HG03378 (cell line): ENCODE results near the gene PGLYRP2.
"Not testable (repeated sequence)": the region's sequence is repeated elsewhere in the genome, so short reads cannot be mapped to it uniquely, and the experiment has no call there.

Source experiments
- ATAC-seq: cut with Tn5 transposase; IDR thresholded peaks from one replicate; pipeline ENCODE4 v1.9.1; 2021; ENCODE audit warnings: mild to moderate bottlenecking, moderate library complexity; ENCODE audit not compliant: unreplicated experiment

PGLYRP2 gene, protein sequence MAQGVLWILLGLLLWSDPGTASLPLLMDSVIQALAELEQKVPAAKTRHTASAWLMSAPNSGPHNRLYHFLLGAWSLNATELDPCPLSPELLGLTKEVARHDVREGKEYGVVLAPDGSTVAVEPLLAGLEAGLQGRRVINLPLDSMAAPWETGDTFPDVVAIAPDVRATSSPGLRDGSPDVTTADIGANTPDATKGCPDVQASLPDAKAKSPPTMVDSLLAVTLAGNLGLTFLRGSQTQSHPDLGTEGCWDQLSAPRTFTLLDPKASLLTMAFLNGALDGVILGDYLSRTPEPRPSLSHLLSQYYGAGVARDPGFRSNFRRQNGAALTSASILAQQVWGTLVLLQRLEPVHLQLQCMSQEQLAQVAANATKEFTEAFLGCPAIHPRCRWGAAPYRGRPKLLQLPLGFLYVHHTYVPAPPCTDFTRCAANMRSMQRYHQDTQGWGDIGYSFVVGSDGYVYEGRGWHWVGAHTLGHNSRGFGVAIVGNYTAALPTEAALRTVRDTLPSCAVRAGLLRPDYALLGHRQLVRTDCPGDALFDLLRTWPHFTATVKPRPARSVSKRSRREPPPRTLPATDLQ

GRCh38 chr19:15479391-15480345, at the start of gene PGLYRP2:
Gene PGLYRP2 (minus strand): TSS chr19:15479501. CDS start chr19:15479371, 130 bp downstream.
- ATAC-seq: no peak

GRCh38 chr19:15527705-15528104, 48.4 kb upstream of the PGLYRP2 start:
- no peak for ATAC-seq

GRCh38 chr19:15526408-15526807, 47.1 kb upstream of the PGLYRP2 start:
- no peak for ATAC-seq

GRCh38 chr19:15525291-15525690, 46.0 kb upstream of the PGLYRP2 start:
- no peak for ATAC-seq

DNA sequence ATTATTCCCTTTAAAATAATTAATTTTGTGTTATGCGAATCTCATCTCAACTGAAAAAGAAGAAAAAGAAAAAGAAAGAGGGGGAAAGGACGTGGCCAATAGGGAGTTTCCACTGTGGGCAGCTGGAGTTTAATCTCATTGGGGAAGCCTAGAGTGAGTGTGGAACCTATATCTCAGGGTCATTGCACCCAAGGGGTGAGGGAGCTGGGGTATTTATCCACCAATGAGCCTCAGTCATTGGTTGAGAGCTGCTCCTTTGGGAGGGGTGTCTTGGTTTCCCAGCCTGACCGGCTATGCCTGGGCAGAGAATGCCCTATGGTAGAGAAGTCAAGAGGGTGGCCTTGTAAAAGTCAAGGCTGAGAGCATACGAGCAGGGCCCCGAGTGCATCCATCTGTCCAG, 45.5 kb upstream of the PGLYRP2 start:
- no peak for ATAC-seq

DNA sequence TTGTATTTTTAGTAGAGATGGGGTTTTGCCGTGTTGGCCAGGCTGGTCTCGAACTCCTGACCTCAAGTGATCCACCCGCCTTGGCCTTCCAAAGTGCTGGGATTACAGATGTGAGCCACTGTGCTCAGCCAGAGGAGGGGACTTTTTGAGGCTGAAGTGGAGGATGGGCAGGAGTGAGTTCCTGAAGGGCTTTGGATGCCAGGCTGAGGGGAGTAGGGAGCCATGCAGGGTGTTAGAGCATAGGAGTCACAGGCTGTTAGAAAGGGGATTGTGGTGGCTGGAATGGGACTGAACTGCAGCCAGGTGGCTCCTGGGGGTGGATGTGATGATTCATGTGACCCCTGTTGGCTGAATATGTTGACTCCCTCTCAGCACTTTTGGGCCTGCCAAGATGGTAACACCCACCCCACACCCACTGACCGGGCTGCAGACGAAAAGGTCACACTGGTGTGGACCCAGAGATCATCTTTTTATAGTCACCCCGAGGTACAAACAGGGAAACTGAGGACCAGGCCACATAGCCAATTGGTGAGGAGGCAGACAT, 40.2 kb upstream of the PGLYRP2 start:
- ATAC-seq: no peak

DNA sequence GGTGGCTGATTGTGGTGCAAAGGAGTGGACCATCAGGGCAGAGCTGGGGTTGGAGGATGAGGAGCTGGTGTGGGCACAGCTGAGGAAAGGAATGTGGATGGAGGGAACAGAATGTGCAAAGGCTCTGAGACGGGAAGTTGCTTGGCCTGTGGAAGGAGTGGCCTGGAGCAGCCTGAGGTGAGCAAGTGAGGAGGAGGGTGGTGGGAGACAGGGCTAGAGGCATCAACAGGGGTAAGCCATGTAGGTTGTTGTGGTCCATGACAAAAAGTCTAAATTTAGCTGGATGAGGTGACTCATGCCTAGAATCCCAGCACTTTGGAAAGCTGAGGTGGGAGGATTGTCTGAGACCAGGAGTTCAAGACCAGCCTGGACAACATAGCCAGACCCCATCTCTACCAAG, 38.5 kb upstream of the PGLYRP2 start:
- ATAC-seq: no peak

GRCh38 chr19:15516363-15516762, 37.1 kb upstream of the PGLYRP2 start:
- no peak for ATAC-seq

DNA sequence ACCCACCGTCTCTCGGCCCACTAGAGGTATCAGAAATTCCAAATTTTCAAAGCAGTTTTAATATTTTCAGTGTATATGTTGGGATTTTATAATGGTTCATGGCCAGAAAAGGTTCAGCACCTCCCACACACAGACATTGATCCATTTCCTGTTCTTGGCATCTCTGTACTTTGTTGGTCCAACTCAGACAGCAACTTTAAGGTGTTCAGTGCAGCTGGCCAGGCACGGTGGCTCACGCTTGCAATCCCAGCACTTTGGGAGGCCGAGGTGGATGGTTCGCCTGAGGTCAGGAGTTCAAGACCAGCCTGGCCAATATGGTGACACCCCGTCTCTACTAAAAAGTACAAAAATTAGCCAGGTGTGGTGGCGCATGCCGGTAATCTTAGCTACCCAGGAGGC, 35.9 kb upstream of the PGLYRP2 start:
- not testable (repeated sequence) for ATAC-seq

GRCh38 chr19:15511671-15512424, 32.5 kb upstream of the PGLYRP2 start:
- ATAC-seq: no peak

- no peak for ATAC-seq
Measured at GRCh38 chr19:15508035-15508710, 28.9 kb upstream of the PGLYRP2 start, which contains the start of gene CYP4F22. Gene CYP4F22 (plus strand): TSS chr19:15508525. CDS start chr19:15525337, 16,812 bp downstream.

DNA sequence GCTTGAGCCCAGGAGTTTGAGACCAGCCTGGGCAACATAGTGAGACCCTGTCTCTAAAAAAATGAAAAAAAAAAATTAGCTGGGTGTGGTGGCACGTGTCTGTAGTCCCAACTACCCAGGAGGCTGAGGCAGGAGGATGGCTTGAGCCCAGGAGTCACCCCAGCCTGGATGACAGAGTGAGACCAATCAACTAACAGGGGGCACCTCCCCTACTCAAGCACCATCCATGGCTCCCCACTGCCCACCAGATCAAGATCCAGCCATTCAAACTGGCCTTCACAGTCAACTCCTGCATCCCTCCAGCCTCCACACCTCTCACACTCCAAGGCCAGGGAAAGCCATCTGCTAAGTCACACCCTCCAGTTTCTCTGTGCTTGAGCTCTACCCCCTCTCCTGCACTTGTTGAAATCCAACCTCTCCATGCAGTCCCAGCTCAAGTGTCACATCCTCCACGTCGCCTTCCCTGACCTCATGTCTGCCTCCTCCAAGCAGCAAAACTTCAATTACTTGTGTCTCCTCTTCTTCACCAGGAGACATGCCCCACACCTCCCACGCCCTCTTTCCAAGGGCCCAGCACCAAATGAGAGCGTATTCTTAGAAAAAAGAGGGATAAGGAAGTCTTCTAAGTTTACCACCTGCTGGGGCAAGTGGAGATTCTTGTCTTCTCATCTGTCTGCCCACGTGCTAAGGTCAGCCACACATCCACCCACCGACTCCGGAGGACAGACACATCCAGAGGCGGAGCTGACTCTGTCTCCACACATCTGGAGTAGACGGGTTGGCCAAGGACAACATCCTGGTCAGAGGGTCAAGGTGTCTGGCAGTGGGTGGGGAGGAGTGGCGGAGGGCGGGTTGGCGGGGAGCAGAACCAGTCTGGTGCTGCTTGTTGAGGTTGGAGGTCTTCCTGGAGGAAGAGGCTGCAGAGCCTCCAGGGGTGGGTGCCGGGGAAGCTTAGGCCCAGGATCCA, 28.1 kb upstream of the PGLYRP2 start:
- no peak for ATAC-seq

DNA sequence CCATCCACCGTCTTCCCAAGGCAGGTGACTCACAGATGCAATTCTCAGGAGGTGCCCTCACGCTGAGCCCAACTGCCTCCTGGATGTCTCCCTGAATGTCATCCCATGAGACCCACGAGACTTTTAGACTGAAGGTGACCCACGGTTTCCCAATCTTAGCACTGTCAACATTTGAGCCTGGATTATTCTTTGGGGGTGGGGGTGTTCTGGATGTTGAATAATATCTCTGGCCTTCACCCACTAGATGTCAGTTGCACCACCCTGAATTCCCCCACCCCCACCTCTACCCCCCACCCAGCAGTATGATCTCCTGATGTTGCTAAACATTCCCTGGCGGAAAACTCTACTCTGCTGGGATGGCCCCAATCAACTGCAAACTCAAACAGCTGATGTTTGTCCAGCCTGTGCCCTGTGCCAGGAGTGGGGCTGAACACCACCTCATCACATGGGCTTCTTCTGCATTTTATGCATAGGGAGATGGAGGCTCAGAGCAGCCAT, 26.8 kb upstream of the PGLYRP2 start:
- no peak for ATAC-seq

DNA sequence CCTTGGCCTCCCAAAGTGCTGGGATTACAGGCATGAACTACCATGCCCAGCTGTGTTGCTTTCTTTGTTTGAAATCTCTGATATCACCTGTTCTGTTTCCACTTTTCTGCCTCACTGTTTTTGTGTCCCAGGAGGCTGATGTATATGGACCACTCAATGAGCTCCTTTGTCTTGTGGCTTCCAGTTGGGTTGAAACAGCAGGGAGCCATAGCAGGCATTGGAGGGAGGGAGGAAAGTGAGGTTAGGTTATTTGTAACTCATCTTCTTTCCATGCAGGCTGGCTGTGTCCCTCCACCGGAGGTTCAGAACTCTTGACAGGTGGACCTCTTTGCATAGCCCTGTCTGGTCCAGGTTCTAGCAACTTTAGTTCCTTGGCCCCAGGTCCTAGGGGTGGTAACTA, 23.0 kb upstream of the PGLYRP2 start:
- ATAC-seq: no peak

DNA sequence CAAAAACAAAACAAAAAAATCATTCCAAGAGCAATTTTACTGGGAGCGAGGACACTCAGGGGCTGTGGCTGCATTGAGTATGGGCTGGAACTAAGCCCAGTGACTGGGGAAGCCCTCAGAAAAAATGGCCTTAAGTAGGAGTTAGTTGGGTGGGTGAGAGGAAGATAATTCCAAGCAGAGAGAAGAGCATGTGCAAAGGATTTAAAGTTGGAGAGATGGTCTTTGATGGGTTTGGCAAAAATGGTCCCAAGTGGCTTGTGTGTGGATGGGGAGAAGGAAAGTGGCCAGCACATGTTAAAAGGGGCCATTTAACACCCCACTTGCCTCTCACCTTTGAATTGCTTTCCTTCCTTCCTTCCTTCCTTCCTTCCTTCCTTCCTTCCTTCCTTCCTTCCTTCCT, 22.3 kb upstream of the PGLYRP2 start:
- no peak for ATAC-seq

DNA sequence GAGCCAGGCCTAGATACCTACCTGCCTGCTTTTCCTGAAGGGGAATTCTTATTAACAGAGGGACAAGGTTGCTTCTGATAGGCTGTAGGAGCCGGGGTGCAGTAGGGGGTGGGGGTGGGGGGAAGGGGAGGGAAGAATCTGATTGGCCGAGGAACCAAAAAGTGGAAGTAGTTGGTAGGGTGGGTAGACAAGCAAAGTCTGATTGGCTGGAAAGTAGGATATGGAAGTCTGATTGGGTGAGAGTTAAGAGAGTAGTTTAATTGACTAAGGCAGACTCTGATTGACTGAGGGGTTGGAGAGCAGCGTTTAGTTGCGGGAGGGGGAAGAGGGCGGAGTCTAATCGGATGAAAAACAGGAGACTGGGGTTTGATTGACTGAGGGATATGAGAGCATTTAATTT, 19.6 kb upstream of the PGLYRP2 start:
- ATAC-seq: no peak

DNA sequence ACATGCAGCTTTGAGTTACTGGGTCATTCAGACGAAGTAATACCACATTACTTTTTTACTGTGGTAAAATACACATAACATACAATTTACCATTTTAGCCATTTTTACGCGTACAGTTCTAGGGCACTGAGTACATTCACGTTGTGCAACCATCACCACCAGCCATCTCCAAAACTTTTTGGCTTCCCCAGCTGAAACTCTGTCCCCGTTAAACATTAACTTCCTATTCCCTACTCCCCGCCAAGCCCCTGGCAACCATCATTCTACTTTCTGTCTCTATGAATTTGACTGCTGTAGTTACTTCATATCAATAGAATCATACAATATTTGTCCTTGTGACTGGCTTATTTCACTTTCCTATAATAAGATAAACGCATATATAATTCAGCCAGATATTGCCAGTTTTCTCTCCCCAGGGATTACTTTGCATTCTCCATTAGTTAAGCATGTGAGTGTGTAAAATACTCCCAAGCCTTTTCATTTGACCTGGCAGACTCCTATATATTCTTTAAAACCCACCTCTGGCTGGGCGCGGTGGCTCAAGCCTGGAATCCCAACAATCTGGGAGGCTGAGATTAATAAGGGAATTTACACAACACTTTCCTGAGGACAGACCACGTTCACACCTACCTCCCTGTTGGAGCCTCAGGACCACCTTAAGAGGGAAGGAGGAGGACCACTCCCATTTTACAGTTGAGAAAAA, 19.0 kb upstream of the PGLYRP2 start:
- no peak for ATAC-seq

- no peak for ATAC-seq
Measured at GRCh38 chr19:15495151-15495550, 15.8 kb upstream of the PGLYRP2 start.
